CD4-positive, alpha-beta T cell treated with Interferon alpha-2 for 1 hour (primary cell): ENCODE results near the gene ESR2.
"Not testable (repeated sequence)": the region's sequence is repeated elsewhere in the genome, so short reads cannot be mapped to it uniquely, and the experiment has no call there.

ENCODE experiments used
- DNase-seq, 2 donors: peaks; one replicate each; pipeline ENCODE4 v3.0.0-alpha.2; 2020 to 2022

Gene ESR2

DNA sequence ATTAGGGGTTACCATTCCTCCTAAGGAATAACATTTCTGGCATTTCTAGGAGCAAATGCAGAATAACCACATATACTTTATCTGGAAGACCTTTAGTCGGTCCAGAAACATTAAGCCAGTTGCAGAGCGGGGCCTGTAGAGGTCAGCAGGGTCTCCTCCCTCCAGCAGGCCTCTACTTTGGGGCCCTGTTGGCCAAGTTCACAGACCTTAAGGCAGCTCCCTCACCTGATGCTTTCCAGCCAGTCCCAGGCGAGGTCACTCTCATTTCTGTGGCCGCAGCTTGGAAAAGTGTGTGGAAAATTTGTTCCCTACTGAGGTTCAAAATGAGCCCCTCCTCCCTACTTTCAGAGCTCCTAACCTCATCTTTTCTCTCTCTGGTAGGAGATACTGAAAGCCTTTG is 74.1 kb downstream of the ESR2 start:
- no peak for DNase-seq

DNA sequence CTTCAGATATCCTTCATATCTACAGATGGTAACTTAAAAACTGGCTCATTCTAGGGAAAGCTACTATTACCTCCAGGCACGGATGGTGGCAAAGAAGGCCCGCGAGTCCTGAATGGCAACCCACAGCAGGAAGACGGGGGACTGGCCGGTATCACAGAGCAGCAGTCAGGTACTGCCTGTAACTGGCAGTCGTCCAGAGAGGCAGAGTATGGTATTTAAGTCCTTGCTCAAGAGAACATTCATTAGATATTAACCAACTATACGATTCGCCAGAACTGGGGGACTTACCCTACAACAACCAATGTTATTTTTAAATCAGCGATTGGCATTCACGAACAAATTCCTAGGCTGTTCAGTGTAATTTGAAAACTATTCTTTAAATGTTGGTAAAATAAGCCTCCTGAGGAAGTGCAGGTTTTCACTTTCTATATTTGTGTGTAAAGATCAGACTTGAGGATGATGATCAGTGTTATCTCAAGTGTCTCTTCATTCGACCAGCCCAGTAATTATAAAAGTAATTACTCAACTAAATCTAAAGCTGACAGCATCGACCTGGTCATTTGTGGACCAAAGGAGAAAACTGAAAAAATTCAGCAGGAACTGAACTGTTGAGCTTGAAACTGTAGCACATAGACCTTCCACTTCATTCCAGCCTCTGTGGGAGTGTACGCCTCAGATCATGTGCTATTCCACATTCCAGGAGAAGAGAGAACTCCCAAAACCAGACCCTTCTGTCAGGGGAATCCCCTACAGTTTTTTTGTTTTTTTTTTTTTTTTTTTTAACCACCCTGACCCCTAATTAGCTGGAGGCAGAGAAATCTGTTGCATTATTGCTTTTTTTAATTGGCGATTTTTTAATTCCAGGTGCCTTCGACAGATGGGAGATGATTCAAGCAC is 75.6 kb downstream of the ESR2 start:
- DNase-seq: no peak

- DNase-seq: no peak
These were observed 76.3 kb downstream of the ESR2 start for GRCh38 chr14:64217834-64218233.

DNA sequence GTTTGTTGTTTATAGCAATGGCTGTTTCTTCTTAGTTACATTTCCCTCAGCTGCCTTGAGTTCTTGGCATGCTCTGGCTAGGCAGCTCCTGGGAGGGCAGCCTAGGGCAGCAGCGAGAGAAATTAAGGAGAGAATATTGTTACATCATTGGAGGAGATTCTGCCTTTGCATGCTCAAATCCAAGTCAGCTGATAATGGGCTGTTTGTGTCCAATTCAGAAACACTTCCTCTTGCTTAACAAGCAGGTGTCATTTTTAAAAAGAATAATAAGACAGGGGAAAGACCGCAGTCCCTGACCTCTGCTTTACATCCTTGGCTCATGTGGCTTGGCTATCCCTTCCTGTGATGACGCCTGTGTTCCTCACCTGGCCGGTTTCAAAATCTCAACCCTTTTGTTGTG is 76.9 kb downstream of the ESR2 start:
- DNase-seq: no peak

DNA sequence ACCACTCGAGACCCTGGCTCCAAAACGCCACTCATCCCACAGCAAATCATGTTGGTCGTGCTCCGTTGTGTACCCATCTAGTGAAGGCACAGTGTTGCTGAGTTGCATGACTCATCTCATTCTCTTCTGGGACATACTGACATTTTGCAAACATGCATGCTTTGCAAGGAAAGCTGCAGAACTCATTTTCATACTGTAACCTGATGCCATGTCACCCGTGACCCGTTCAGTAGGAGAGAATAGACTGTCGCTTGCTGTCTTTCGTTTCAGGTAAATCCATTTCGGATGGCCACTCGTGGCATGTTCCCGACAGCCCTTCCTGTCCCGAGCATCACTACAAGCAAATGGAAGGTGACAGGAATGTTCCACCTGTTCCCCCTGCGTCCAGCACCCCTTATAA is 78.2 kb downstream of the ESR2 start:
- DNase-seq: no peak

GRCh38 chr14:64215274-64215673 is 78.9 kb downstream of the ESR2 start:
- DNase-seq: no peak

- no peak for DNase-seq
These were observed 80.2 kb downstream of the ESR2 start for GRCh38 chr14:64213853-64214570.

DNA sequence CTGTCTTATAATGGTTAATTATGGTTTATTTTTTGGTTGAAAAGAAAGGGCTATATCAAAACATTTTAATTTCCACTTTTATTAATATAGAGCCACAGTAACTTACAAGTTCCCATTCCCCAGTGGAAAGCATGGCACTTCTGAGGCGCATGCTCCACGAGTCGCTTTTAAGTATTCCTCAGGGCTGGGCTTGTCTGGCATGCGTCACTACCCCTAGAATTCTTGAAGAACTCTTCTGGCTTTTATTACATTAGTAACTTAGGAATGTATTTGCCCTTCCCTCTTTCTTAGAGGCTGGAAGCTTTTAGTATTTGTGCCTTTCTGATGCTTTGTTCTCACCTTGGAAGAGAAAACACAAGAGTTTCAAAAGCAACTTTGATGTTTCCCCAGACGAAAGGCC is 81.1 kb downstream of the ESR2 start:
- no peak for DNase-seq

- no peak for DNase-seq
These were observed 81.5 kb downstream of the ESR2 start for GRCh38 chr14:64212666-64213065.

GRCh38 chr14:64210912-64211311 is 83.3 kb downstream of the ESR2 start:
- DNase-seq: not testable (repeated sequence)

DNA sequence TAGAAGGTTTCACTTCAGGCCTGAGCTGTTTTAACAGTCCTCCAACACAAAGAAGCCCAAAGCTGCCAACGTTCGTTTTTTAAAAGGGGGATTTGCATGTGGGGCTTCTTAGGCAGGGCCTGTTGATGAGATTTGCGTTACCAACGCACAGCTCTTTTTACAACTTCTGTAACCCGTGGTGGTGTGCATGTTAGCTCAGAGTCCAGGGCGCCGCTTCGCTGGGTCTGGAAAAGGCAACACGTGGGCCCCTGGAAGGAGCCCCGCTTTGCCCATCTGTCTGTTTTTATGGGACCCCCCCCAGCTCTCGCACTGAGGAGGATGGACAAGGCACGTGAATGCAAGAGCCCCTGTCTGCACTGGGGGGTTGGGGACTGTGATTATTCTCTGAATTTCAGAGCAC is 84.0 kb downstream of the ESR2 start:
- no peak for DNase-seq

GRCh38 chr14:64209444-64210131 is 84.6 kb downstream of the ESR2 start:
- DNase-seq: peak in 1 of 2 donors; percentile 6

GRCh38 chr14:64208981-64209380 is 85.2 kb downstream of the ESR2 start:
- no peak for DNase-seq

DNA sequence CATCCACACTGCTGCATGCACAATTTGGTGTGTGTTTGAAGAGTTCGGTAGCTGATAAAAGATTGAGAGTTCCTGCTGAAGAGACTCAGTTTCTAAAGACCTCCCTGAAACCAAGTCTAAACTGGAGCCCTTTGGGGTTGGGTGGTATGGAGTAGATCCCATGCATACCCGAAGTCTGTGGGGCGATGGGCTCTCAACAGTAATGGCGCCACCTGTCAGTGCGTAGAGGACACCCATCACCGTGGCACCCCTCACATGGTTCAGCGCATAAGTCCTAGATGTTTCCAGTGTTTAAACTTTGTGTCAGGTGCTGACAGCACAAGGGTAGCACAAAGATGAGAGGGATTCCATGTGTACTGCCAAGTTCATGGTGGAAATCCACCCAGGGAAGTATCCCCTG is 85.9 kb downstream of the ESR2 start:
- no peak for DNase-seq

GRCh38 chr14:64203366-64204006 is 90.7 kb downstream of the ESR2 start:
- no peak for DNase-seq

DNA sequence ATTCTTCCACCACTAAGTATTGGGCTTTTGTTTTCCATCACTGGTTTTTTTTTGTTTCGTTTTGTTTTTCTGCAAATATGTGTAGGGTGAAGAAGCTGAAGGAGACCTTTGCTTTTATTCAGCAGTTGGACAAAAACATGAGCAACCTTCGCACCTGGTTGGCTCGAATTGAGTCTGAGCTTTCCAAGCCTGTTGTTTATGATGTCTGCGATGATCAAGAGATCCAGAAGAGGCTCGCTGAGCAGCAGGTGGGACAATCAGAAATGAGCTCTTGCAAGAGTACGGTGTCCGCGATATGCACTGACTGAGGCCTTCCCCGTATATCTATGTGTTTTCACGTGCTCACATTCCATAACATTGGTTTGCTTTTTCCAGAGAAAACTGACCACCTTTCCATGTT is 91.5 kb downstream of the ESR2 start:
- DNase-seq: no peak

GRCh38 chr14:64201921-64202545 is 92.1 kb downstream of the ESR2 start:
- no peak for DNase-seq

GRCh38 chr14:64201296-64201695 is 92.9 kb downstream of the ESR2 start:
- DNase-seq: no peak

DNA sequence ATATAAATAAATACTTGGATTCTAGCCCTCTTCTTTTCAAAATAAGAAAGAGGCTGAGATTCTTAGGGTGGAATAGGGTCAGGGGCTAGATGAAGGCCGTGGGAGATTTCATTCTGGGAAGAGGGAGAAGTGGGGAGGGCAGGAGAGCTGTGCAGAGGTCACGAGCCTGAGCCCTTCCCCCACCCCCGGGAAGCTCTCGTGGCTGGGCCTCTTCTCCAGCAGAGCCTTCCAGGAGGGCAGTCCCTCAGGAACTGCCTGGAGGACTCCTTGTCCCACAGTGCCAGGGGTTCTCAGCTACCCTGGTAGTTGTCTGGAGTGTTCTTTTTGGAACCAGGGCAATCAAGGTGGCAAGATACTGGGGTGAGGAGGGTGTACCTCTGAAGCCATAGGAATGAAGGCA is 94.0 kb downstream of the ESR2 start:
- DNase-seq: no peak

DNA sequence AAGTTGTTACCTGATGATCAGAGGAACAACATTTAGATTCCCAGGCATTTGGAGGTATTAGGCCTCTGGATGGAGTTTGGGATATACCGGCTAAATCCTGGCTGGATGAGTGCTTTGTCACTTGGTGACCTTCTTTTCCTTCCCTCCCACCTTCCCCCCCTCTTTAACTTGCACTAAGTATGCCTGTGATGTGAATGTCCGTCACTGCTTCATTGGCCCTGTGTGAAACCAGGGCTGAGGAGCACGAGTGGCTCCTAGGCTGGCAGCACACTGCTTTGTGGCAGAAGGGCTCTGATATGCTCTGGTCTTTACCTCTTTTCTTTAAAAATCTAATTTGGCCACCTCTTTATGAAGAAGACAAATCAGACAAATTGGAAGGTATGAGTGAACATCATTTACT is 95.7 kb downstream of the ESR2 start:
- DNase-seq: no peak

DNA sequence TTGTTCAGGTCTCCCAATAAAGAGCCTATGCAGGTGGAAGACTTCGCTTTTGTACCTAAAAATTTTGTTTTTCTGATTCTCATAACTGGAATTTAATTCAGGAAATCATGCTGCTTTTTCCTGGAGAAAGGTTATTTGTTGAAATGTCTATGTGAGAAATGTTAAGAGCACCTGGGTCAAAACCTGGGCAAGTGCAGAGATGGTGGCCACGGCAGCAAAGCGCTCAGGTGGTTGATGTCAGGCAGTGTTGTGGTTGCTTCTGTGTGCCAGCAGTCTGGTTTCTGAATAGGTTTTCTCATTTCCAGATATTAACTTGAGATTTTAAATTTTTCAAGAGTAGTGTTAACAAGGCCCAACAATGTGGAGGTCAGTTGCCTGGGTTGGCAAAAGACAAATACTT is 96.2 kb downstream of the ESR2 start:
- no peak for DNase-seq

DNA sequence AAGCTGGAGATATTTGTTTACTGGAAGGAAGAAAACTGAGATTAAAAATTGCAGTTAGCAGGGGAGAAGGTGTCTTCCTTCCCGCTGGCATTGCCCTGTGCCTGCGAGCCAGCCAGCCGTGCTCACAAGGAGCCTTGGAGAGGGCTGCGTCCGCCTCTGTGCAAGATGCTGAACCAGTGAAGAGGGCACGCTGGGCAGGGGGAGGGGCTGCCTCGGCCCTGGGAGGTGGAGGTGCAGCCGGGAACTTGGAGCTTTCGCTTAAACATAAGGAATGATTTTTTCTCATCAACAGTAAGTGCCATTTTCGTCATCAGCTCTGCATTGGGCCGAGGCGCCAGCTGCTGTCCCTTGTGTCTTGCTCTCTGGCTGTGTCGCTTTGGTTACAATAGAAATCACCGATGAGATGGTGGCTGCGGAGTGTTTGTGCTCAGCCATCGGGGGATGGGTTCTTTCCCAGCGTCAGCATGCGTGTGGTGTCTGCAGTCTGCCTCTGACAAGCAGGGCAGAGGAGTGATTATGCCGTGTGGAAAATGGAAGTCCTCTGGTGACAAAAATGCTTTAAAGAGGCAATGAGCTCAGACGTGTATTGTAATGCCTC is 97.3 kb downstream of the ESR2 start:
- peak; percentile 24 to 30 for DNase-seq
